H1 (cell line): ENCODE data around the gene B3GALT6. TPM values are rescaled to one million over a fixed set of nuclear protein-coding genes. Genes with fewer than 3 reads are reported as not detected.

Source experiments
- CTCF ChIA-PET: fragments of 300-600 bp; sonication (Branson Sonifier 250); formaldehyde crosslinking; loops from one replicate; lab custom pipeline; 2021; ENCODE audit not compliant: partially characterized antibody; lab: Charles Lee
- POLR2A ChIA-PET: fragments of 300-600 bp; sonication (Branson Sonifier 250); formaldehyde crosslinking; loops from one replicate; lab custom pipeline; 2021; ENCODE audit warnings: inconsistent platforms; ENCODE audit not compliant: partially characterized antibody; lab: Charles Lee
- DNase-seq, 2 experiments: peaks; one replicate each; pipeline versions ENCODE4 v3.0.0 to v3.0.0-alpha.2; 2010 to 2022; ENCODE audit warnings: low spot score in 2 of 2, low read depth in 1 of 2, mixed read lengths in 1 of 2
- FAIRE-seq: peaks from 2 replicates; lab custom pipeline; 2011; peaks lifted over from hg19 to GRCh38; lab: Jason Lieb, UNC
- H2AFZ ChIP-seq: 2 replicates; pipeline ENCODE4 v1.8.1; 2012; ENCODE audit warnings: low read length, inconsistent platforms
- H2AK5ac ChIP-seq: 2 replicates; pipeline ENCODE4 v1.6.1; 2013; ENCODE audit warnings: low read depth, low read length
- H2BK120ac ChIP-seq: replicated peaks from 2 replicates; pipeline ENCODE3; 2013; ENCODE audit warnings: low read depth, low read length, inconsistent platforms
- H2BK12ac ChIP-seq: 2 replicates; pipeline ENCODE4 v1.6.1; 2013; ENCODE audit warnings: low read depth, low read length
- H2BK15ac ChIP-seq: 2 replicates; pipeline ENCODE4 v1.6.1; 2013; ENCODE audit warnings: low read length
- H2BK20ac ChIP-seq: 2 replicates; pipeline ENCODE4 v1.6.1; 2013; ENCODE audit warnings: low read length
- H2BK5ac ChIP-seq: 2 replicates; pipeline ENCODE4 v1.6.1; 2013; ENCODE audit warnings: low read depth, low read length
- H3K14ac ChIP-seq: 2 replicates; pipeline ENCODE4 v1.6.1; 2013; ENCODE audit warnings: inconsistent platforms; ENCODE audit not compliant: insufficient read length
- H3K18ac ChIP-seq: 2 replicates; pipeline ENCODE4 v1.6.1; 2013; ENCODE audit warnings: low read length; ENCODE audit errors: extremely low read depth
- H3K23ac ChIP-seq: 2 replicates; pipeline ENCODE4 v1.6.1; 2013; ENCODE audit warnings: inconsistent platforms; ENCODE audit not compliant: insufficient read length
- H3K23me2 ChIP-seq: 2 replicates; pipeline ENCODE4 v1.6.1; 2013; ENCODE audit warnings: low read depth, low read length
- H3K27ac ChIP-seq: 2 replicates; pipeline ENCODE4 v1.6.1; 2011; ENCODE audit warnings: low read depth, low read length, inconsistent platforms
- H3K27me3 ChIP-seq, 4 experiments: replicated peaks in 1 of 4; 1 replicate in 1 of 4; 2 replicates in 3 of 4; pipeline versions ENCODE4 v1.6.1 to v1.8.1; 2011 to 2013; ENCODE audit warnings: low read length in 3 of 4, mild to moderate bottlenecking in 3 of 4, inconsistent platforms in 2 of 4, mixed read lengths in 2 of 4, moderate library complexity in 1 of 4; ENCODE audit not compliant: control insufficient read depth in 3 of 4, insufficient read depth in 3 of 4; ENCODE audit errors: extremely low read depth in 1 of 4
- H3K36me3 ChIP-seq, 4 experiments: 2 replicates each; pipeline versions ENCODE4 v1.6.1 to v1.8.1; 2011 to 2013; ENCODE audit warnings: mild to moderate bottlenecking in 4 of 4, low read length in 3 of 4, moderate library complexity in 2 of 4, control low read depth in 1 of 4, inconsistent platforms in 1 of 4; ENCODE audit not compliant: insufficient read depth in 4 of 4, control insufficient read depth in 2 of 4
- H3K4ac ChIP-seq: replicated peaks from 2 replicates; pipeline ENCODE3; 2013; ENCODE audit warnings: low read length, low read depth, mixed read lengths, inconsistent platforms; ENCODE audit not compliant: insufficient read length
- H3K4me1 ChIP-seq, 4 experiments: replicated peaks in 1 of 4; 1 replicate in 1 of 4; 2 replicates in 3 of 4; pipeline versions ENCODE4 v1.6.1 to v1.8.1; 2011 to 2013; ENCODE audit warnings: low read length in 3 of 4, inconsistent platforms in 2 of 4, mixed read lengths in 1 of 4; ENCODE audit not compliant: insufficient read depth in 4 of 4, control insufficient read depth in 3 of 4
- H3K4me2 ChIP-seq, 2 experiments: 2 replicates each; pipeline versions ENCODE4 v1.6.1 to v1.8.1; 2011 to 2013; ENCODE audit warnings: low read depth in 2 of 2, low read length in 2 of 2, control low read depth in 1 of 2, inconsistent platforms in 1 of 2, mild to moderate bottlenecking in 1 of 2; ENCODE audit not compliant: insufficient read depth in 1 of 2
- H3K4me3 ChIP-seq, 4 experiments: fragments of 200-600, 300-600 bp in 1 of 4; sonication (generic), shearing (Covaris generic), sonication (Bioruptor Twin) in 1 of 4; 2 replicates each; pipeline versions ENCODE4 v1.5.1 to v1.8.1; 2011 to 2016; ENCODE audit warnings: low read length in 4 of 4, low read depth in 3 of 4, control low read depth in 2 of 4, inconsistent platforms in 2 of 4, mild to moderate bottlenecking in 2 of 4, mixed read lengths in 1 of 4, moderate library complexity in 1 of 4; ENCODE audit not compliant: insufficient read depth in 2 of 4; ENCODE audit errors: extremely low read depth in 1 of 4
- H3K56ac ChIP-seq: replicated peaks from 2 replicates; pipeline ENCODE3; 2013; ENCODE audit warnings: low read depth, mild to moderate bottlenecking, mixed read lengths, low read length, inconsistent platforms; ENCODE audit not compliant: insufficient read length
- H3K79me1 ChIP-seq: 2 replicates; pipeline ENCODE4 v1.6.1; 2013; ENCODE audit warnings: low read depth, low read length, control low read depth
- H3K79me2 ChIP-seq, 2 experiments: 2 replicates each; pipeline versions ENCODE4 v1.6.1 to v1.8.1; 2012 to 2013; ENCODE audit warnings: low read length in 2 of 2, mild to moderate bottlenecking in 2 of 2, inconsistent platforms in 1 of 2; ENCODE audit not compliant: insufficient read depth in 2 of 2, control insufficient read depth in 1 of 2
- H3K9ac ChIP-seq, 4 experiments: replicated peaks in 1 of 4; 1 replicate in 1 of 4; 2 replicates in 3 of 4; pipeline versions ENCODE4 v1.6.1 to v1.8.1; 2011 to 2013; ENCODE audit warnings: low read depth in 3 of 4, low read length in 3 of 4, control low read depth in 2 of 4, mild to moderate bottlenecking in 2 of 4, moderate library complexity in 2 of 4, inconsistent platforms in 1 of 4; ENCODE audit errors: extremely low read depth in 1 of 4
- H3K9me3 ChIP-seq, 2 experiments: 2 replicates each; pipeline versions ENCODE4 v1.6.1 to v1.8.1; 2012 to 2013; ENCODE audit warnings: mild to moderate bottlenecking in 2 of 2, moderate library complexity in 2 of 2, control low read depth in 1 of 2, inconsistent platforms in 1 of 2, low read depth in 1 of 2, low read length in 1 of 2, mixed read lengths in 1 of 2; ENCODE audit not compliant: insufficient read depth in 2 of 2
- H4K20me1 ChIP-seq, 2 experiments: replicated peaks in 1 of 2; 2 replicates each; pipeline versions ENCODE3 to v1.8.1; 2011 to 2013; ENCODE audit warnings: inconsistent platforms in 2 of 2, low read length in 2 of 2, mild to moderate bottlenecking in 1 of 2; ENCODE audit not compliant: insufficient read depth in 2 of 2, control insufficient read depth in 1 of 2
- H4K5ac ChIP-seq: 2 replicates; pipeline ENCODE4 v1.6.1; 2013; ENCODE audit warnings: low read length, low read depth, mixed read lengths, inconsistent platforms; ENCODE audit not compliant: insufficient read length
- H4K8ac ChIP-seq: 2 replicates; pipeline ENCODE4 v1.8.0; 2013; ENCODE audit warnings: mild to moderate bottlenecking, moderate library complexity, low read length, inconsistent platforms; ENCODE audit not compliant: insufficient read depth; ENCODE audit errors: extremely low read depth
- H4K91ac ChIP-seq: replicated peaks from 2 replicates; pipeline ENCODE3; 2013; ENCODE audit warnings: low read length, mixed read lengths, inconsistent platforms; ENCODE audit not compliant: insufficient read length
- CHD1 ChIP-seq: IDR thresholded peaks from 2 replicates; pipeline ENCODE4 v1.6.1; 2012; ENCODE audit warnings: low read depth, low read length, improper control_type of control experiment
- CHD2 ChIP-seq: IDR thresholded peaks from 2 replicates; pipeline ENCODE4 v1.6.1; 2012; ENCODE audit warnings: low read length, improper control_type of control experiment
- EGR1 ChIP-seq: IDR thresholded peaks from 2 replicates; pipeline ENCODE4 v1.6.1; 2011; ENCODE audit warnings: low read depth, low read length, borderline replicate concordance
- GABPA ChIP-seq: IDR thresholded peaks from 2 replicates; pipeline ENCODE4 v1.6.1; 2011; ENCODE audit warnings: mild to moderate bottlenecking, low read length, moderate library complexity, borderline replicate concordance; ENCODE audit not compliant: insufficient read depth
- JUN ChIP-seq: IDR thresholded peaks from 2 replicates; pipeline ENCODE4 v1.6.1; 2011; ENCODE audit warnings: low read depth, mild to moderate bottlenecking, improper control_type of control experiment, low read length
- NRF1 ChIP-seq: IDR thresholded peaks from 2 replicates; pipeline ENCODE4 v1.6.1; 2011; ENCODE audit warnings: mild to moderate bottlenecking, low read depth, low read length, improper control_type of control experiment
- POLR2AphosphoS5 ChIP-seq: IDR thresholded peaks from 2 replicates; pipeline ENCODE4 v1.6.1; 2011; ENCODE audit warnings: low read depth, low read length
- RAD21 ChIP-seq, 2 experiments: IDR thresholded peaks in 1 of 2; conservative IDR thresholded peaks in 1 of 2; 2 replicates each; pipeline ENCODE4 v1.6.1; 2011; ENCODE audit warnings: low read depth in 2 of 2, low read length in 2 of 2, improper control_type of control experiment in 1 of 2, inconsistent platforms in 1 of 2, mild to moderate bottlenecking in 1 of 2, moderate library complexity in 1 of 2
- SAP30 ChIP-seq: fragments of 300-600 bp; sonication (generic); IDR thresholded peaks from 2 replicates; pipeline ENCODE4 v1.7.1; 2012; ENCODE audit warnings: low read length, moderate library complexity, mild to moderate bottlenecking, inconsistent platforms; ENCODE audit not compliant: insufficient read depth, insufficient replicate concordance
- SIN3A ChIP-seq, 2 experiments: IDR thresholded peaks in 1 of 2; conservative IDR thresholded peaks in 1 of 2; 2 replicates each; pipeline ENCODE4 v1.6.1; 2011 to 2012; ENCODE audit warnings: low read length in 2 of 2, improper control_type of control experiment in 1 of 2, low read depth in 1 of 2, mild to moderate bottlenecking in 1 of 2
- SP2 ChIP-seq: IDR thresholded peaks from 2 replicates; pipeline ENCODE4 v1.6.1; 2012; ENCODE audit warnings: mild to moderate bottlenecking, low read length, inconsistent platforms
- WGBS, 2 experiments: shearing (Covaris generic) in 1 of 2; methylation state at CpG; one replicate each; pipeline versions ENCODE4 v1.1.6 to v1.1.7; 2013 to 2015; ENCODE audit warnings: low lambda C conversion rate in 2 of 2, mixed read lengths in 2 of 2, inconsistent platforms in 1 of 2, low coverage in 1 of 2, missing lambda C conversion rate in 1 of 2; ENCODE audit not compliant: insufficient replicate concordance in 2 of 2, insufficient coverage in 1 of 2, insufficient read length in 1 of 2; ENCODE audit errors: extremely low coverage in 1 of 2, missing lambda C conversion rate in 1 of 2; 5-methylcytosine and 5-hydroxymethylcytosine counted together
- polyA plus RNA-seq, 7 experiments: library from polyadenylated mRNA; depleted of rRNA in 3 of 7; stranded (reverse) in 5 of 7; unstranded in 2 of 7; fragments of >200 nt in 5 of 7; fragments of 200-250 nt in 2 of 7; gene quantifications; 1 replicate in 5 of 7; 2 replicates in 1 of 7; 4 replicates in 1 of 7; pipeline versions ENCODE4 v1.2.1 to v1.2.3, GENCODE V29; 2011 to 2013; ENCODE audit warnings: missing spikeins in 2 of 7, mixed read lengths in 2 of 7
- total RNA-seq: library from RNA; stranded (reverse); fragmentation: NEBNext Ultra II Directional; extraction: Animal tissue kit (Norgen Biotek cat#: 25700); gene quantifications from 2 replicates; pipeline ENCODE4 v1.2.1, GENCODE V29; 2021
- TF ChIP-seq, protein P1 (sequence below): IDR thresholded peaks from 2 replicates; pipeline ENCODE4 v1.6.1; 2012; ENCODE audit warnings: inconsistent platforms
- TF ChIP-seq, protein P2 (sequence below): IDR thresholded peaks from 2 replicates; pipeline ENCODE4 v1.6.1; 2011; ENCODE audit warnings: low read depth, mild to moderate bottlenecking, low read length; ENCODE audit not compliant: insufficient read depth

Gene B3GALT6
- total and polyA plus RNA-seq, 2 of the 8 experiments (the other 6 are each of a cell fraction or from before 2014, with no cell fraction given), result 18.4 to 20.4 TPM

DNA sequence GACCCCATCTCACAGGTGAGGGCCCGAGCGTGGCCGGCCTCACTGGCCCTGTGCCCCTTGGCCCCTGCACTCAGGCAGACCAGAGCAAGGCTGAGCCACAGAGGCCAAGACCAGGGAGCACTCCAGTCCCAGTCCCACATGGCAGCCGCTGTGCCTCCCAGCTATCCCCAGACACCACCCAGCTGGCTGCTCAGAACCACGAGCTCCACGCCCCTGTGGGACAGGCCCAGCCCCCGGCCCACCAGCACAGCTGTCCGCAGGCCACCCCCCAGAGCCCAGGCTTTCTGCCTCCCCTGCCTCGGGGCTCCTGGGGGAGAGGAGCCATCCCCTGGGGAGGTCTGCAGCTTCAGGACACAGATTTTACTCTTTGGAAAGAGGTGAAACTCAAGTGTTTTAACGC is 23.6 kb downstream of the B3GALT6 start:
- Histone ChIP-seq H2BK20ac (no peak overlapping the region), H3K18ac (no peak overlapping the region), H2BK15ac (no peak overlapping the region), H3K27ac (no peak overlapping the region), H3K9me3 (no peaks in the 10 kb centered on the region), H3K79me2 (peaks cover 0 to 5% of the 10 kb centered on the region in 2 experiments; a peak in 1 of 4 replicates), H3K79me1 (peaks cover 8% of the 10 kb centered on the region), H4K20me1 (peaks cover 7 to 24% of the 10 kb centered on the region in 2 experiments), H3K9ac (no peak overlapping the region), H3K23me2 (no peaks in the 10 kb centered on the region), H2BK120ac (no peak overlapping the region), H2AK5ac (no peak overlapping the region), H3K4me1 (peaks cover 0 to 14% (median 8%) of the 10 kb centered on the region in 4 experiments; a peak in 6 of 7 replicates), H3K27me3 (no peaks in the 10 kb centered on the region), H2BK12ac (no peak overlapping the region), H2BK5ac (0 out of 2 replicates have a peak overlapping the region, but pooled peaks have one; percentile 24), H3K4me2 (no peak overlapping the region), H3K23ac (no peak overlapping the region), H4K91ac (no peak overlapping the region), H4K8ac (no peak overlapping the region; the same call in 1 of the 2 replicates), H3K36me3 (peaks cover 0 to 32% (median 17%) of the 10 kb centered on the region in 4 experiments; a peak in 7 of 8 replicates), H3K4ac (no peak overlapping the region), H4K5ac (no peak overlapping the region), H3K14ac (no peak overlapping the region), H3K56ac (no peak overlapping the region), H2AFZ (no peak overlapping the region), H3K4me3 (no peak overlapping the region)
- ChIA-PET POLR2A (no interaction called here), CTCF (interaction anchor here (0.5 to 1.7 kb wide), 4 partner anchors 8 to 36 kb away, joined by 3 to 7 read pairs (median 4); no protein-coding TSS in a partner anchor)
- FAIRE-seq, result no peak
- WGBS, 2 experiments, result 97% methylated on average over 10 of the region's 10 CpGs; no CpG with 5 or more reads in 1 of the 2 experiments
- DNase-seq, result no peak
- no peak for TF ChIP-seq RAD21 (IDR thresholded peaks at IDR 0.05 in 1 of 2, conservative IDR thresholded peaks at IDR 0.05 in 1 of 2; ENCODE audit: low read depth in 2 of 2, low read length in 2 of 2)
- TF ChIP-seq SIN3A (conservative IDR thresholded peaks at IDR 0.05 in 1 of 2, IDR thresholded peaks at IDR 0.05 in 1 of 2; ENCODE audit: low read depth in 1 of 2, low read length in 2 of 2), result no peak
- TF ChIP-seq EGR1, result no peak
- no peak for TF ChIP-seq SAP30
- TF ChIP-seq NRF1, result no peak
- no peak for TF ChIP-seq SP2
- no peak for TF ChIP-seq CHD1
- no peak for TF ChIP-seq CHD2
- TF ChIP-seq, protein P1, sequence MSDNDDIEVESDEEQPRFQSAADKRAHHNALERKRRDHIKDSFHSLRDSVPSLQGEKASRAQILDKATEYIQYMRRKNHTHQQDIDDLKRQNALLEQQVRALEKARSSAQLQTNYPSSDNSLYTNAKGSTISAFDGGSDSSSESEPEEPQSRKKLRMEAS, result no peak
- TF ChIP-seq GABPA, result no peak
- no peak for TF ChIP-seq JUN
- TF ChIP-seq, protein P2, sequence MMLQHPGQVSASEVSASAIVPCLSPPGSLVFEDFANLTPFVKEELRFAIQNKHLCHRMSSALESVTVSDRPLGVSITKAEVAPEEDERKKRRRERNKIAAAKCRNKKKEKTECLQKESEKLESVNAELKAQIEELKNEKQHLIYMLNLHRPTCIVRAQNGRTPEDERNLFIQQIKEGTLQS, result no peak
- no peak for TF ChIP-seq POLR2AphosphoS5
